A673 (cell line): ENCODE data around the gene MAPK4.

Source experiments
- CTCF ChIP-seq: fragments of 300-800, 200-600 bp; sonication (generic); conservative IDR thresholded peaks from 2 replicates; pipeline ENCODE4 v1.5.1; 2017; ENCODE audit warnings: low read depth, mild to moderate bottlenecking, antibody characterized with exemption, low read length, moderate library complexity, mixed read lengths
- EZH2 ChIP-seq: fragments of 200-600 bp; sonication (generic); IDR thresholded peaks from 2 replicates; pipeline ENCODE4 v1.6.1; 2017; ENCODE audit warnings: borderline replicate concordance, low read depth, mild to moderate bottlenecking, mixed read lengths, antibody characterized with exemption, low read length; ENCODE audit not compliant: poor library complexity, severe bottlenecking

- TF ChIP-seq CTCF (no peak), EZH2 (no peak)
Measured at GRCh38 chr18:50742952-50743351, 183.1 kb downstream of the MAPK4 start.
